Measurements from ENCODE around the gene SLC2A6.

DNA sequence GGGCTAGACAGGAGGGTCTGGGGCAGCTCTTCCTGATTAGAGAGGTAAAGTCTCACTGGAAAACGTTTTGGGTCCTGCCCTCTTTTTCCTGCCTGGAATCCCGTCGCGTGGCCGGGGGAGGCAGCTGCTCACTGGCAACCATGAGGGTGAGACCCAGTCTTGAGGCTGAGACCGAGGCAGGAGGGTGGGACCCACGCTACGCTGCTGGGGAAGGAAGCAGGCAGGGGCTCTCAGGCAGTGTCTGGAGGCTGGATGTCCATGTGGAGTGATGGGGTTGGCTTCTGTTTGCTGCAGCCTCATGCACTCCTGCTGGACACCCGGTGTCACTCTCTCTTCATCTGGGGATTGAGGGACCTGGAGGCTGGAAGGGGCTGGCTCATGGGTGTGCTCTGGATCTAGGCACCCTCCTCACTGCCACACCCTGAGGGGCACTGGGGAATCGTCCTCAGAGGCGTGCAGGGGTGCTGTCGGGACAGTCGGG, 11.3 kb upstream of the SLC2A6 start:
- TF ChIP-seq, protein P1, sequence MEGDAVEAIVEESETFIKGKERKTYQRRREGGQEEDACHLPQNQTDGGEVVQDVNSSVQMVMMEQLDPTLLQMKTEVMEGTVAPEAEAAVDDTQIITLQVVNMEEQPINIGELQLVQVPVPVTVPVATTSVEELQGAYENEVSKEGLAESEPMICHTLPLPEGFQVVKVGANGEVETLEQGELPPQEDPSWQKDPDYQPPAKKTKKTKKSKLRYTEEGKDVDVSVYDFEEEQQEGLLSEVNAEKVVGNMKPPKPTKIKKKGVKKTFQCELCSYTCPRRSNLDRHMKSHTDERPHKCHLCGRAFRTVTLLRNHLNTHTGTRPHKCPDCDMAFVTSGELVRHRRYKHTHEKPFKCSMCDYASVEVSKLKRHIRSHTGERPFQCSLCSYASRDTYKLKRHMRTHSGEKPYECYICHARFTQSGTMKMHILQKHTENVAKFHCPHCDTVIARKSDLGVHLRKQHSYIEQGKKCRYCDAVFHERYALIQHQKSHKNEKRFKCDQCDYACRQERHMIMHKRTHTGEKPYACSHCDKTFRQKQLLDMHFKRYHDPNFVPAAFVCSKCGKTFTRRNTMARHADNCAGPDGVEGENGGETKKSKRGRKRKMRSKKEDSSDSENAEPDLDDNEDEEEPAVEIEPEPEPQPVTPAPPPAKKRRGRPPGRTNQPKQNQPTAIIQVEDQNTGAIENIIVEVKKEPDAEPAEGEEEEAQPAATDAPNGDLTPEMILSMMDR (IDR thresholded peaks at IDR 0.05) = no peak
- TF ChIP-seq, protein P2, sequence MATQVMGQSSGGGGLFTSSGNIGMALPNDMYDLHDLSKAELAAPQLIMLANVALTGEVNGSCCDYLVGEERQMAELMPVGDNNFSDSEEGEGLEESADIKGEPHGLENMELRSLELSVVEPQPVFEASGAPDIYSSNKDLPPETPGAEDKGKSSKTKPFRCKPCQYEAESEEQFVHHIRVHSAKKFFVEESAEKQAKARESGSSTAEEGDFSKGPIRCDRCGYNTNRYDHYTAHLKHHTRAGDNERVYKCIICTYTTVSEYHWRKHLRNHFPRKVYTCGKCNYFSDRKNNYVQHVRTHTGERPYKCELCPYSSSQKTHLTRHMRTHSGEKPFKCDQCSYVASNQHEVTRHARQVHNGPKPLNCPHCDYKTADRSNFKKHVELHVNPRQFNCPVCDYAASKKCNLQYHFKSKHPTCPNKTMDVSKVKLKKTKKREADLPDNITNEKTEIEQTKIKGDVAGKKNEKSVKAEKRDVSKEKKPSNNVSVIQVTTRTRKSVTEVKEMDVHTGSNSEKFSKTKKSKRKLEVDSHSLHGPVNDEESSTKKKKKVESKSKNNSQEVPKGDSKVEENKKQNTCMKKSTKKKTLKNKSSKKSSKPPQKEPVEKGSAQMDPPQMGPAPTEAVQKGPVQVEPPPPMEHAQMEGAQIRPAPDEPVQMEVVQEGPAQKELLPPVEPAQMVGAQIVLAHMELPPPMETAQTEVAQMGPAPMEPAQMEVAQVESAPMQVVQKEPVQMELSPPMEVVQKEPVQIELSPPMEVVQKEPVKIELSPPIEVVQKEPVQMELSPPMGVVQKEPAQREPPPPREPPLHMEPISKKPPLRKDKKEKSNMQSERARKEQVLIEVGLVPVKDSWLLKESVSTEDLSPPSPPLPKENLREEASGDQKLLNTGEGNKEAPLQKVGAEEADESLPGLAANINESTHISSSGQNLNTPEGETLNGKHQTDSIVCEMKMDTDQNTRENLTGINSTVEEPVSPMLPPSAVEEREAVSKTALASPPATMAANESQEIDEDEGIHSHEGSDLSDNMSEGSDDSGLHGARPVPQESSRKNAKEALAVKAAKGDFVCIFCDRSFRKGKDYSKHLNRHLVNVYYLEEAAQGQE (IDR thresholded peaks at IDR 0.05; ENCODE audit: low read depth, low read length) = no peak
- TF ChIP-seq POLR2AphosphoS5 (IDR thresholded peaks at IDR 0.05; ENCODE audit: low read depth, low read length) = no peak
- no peak for TF ChIP-seq RCOR1 (IDR thresholded peaks at IDR 0.05; ENCODE audit: low read length)
- TF ChIP-seq JUND (IDR thresholded peaks at IDR 0.05) = no peak
- TF ChIP-seq RFX5 (IDR thresholded peaks at IDR 0.05; ENCODE audit: low read length) = no peak
- TF ChIP-seq FOSL2 (IDR thresholded peaks at IDR 0.05; ENCODE audit: borderline replicate concordance, low read depth) = no peak
- TF ChIP-seq, protein P3, sequence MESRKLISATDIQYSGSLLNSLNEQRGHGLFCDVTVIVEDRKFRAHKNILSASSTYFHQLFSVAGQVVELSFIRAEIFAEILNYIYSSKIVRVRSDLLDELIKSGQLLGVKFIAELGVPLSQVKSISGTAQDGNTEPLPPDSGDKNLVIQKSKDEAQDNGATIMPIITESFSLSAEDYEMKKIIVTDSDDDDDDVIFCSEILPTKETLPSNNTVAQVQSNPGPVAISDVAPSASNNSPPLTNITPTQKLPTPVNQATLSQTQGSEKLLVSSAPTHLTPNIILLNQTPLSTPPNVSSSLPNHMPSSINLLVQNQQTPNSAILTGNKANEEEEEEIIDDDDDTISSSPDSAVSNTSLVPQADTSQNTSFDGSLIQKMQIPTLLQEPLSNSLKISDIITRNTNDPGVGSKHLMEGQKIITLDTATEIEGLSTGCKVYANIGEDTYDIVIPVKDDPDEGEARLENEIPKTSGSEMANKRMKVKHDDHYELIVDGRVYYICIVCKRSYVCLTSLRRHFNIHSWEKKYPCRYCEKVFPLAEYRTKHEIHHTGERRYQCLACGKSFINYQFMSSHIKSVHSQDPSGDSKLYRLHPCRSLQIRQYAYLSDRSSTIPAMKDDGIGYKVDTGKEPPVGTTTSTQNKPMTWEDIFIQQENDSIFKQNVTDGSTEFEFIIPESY (IDR thresholded peaks at IDR 0.05; ENCODE audit: borderline replicate concordance, low read depth) = no peak

Measured in SK-N-SH (cell line).